ENCODE measurements around the gene STAT4.

DNA sequence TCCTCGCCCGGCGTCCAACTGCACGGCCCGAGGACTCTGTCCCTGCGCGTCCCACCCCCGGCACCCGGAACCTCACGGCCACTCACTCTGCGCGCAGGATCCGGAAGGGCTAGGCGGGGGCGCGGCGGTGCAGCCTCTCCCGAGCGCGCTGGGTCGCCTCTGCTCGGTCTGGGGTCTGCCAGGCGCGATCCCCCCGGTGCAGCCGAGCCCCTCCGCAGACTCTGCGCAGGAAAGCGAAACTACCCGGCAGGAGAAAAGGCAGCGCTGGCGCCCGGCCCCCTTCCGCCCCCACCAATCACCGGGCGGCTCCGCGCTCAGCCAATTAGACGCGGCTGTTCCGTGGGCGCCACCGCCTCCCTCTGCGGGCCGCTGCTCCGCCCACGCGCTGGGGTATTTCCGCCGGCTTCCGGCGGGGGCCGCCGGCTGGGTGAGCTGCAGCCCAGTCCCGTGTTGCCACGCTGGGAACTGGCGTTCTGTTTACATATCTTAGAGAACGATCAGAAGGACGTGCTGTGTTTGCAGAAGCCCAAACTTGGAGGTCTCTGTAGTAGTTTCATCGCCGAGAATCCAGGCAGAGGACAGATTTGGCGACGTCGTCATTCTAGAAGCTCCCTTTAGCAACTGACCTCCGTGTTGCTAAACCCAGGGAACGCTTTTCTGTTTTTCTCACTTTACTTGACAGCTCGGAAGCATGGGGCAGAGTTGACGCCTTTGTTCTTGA is 136.7 kb downstream of the STAT4 start, which contains the start of gene STAT1:
- TF ChIP-seq POLR2A (IDR thresholded peaks at IDR 0.05): peak in 1 of 2 donors; percentile 95
- TF ChIP-seq, protein P1, sequence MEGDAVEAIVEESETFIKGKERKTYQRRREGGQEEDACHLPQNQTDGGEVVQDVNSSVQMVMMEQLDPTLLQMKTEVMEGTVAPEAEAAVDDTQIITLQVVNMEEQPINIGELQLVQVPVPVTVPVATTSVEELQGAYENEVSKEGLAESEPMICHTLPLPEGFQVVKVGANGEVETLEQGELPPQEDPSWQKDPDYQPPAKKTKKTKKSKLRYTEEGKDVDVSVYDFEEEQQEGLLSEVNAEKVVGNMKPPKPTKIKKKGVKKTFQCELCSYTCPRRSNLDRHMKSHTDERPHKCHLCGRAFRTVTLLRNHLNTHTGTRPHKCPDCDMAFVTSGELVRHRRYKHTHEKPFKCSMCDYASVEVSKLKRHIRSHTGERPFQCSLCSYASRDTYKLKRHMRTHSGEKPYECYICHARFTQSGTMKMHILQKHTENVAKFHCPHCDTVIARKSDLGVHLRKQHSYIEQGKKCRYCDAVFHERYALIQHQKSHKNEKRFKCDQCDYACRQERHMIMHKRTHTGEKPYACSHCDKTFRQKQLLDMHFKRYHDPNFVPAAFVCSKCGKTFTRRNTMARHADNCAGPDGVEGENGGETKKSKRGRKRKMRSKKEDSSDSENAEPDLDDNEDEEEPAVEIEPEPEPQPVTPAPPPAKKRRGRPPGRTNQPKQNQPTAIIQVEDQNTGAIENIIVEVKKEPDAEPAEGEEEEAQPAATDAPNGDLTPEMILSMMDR (IDR thresholded peaks at IDR 0.05): peak in 6 of 12 donors; percentile 6 to 37 (median 20)

Measured in heart left ventricle (tissue), 13 donors.